COLO668 (cell line): Measurements from ENCODE around the gene TBL2.
"Not testable (repeated sequence)": the region's sequence is repeated elsewhere in the genome, so short reads cannot be mapped to it uniquely, and the experiment has no call there.

Experiments used
- DNase-seq: peaks from one replicate; lab custom pipeline; 2025; ENCODE audit not compliant: unreplicated experiment; lab: John Stamatoyannopoulos, UW

Gene TBL2

GRCh38 chr7:73578342-73579128 lies at the start of gene TBL2:
TSS of gene TBL2 (minus strand) at chr7:73578579. CDS start at chr7:73578549, 30 bp downstream.
- DNase-seq: peak; percentile 99

- no peak for DNase-seq
Measured at GRCh38 chr7:73626814-73627213, 48.4 kb upstream of the TBL2 start.

- DNase-seq: no peak
Measured at GRCh38 chr7:73625276-73625675, 46.9 kb upstream of the TBL2 start.

GRCh38 chr7:73624669-73625001 lies 46.3 kb upstream of the TBL2 start:
- no peak for DNase-seq

GRCh38 chr7:73623798-73624668 lies 45.7 kb upstream of the TBL2 start, which contains the start of gene MLXIPL:
TSS of gene MLXIPL (minus strand) at chr7:73624522. CDS start at chr7:73624492, 30 bp downstream.
- peak; percentile 88 for DNase-seq

- DNase-seq: peak; percentile 20
Measured at GRCh38 chr7:73622909-73623797, 44.8 kb upstream of the TBL2 start.

GRCh38 chr7:73622527-73622908 lies 44.1 kb upstream of the TBL2 start:
- no peak for DNase-seq

- no peak for DNase-seq
Measured at GRCh38 chr7:73621168-73622063, 43.0 kb upstream of the TBL2 start.

GRCh38 chr7:73619394-73619793 lies 41.0 kb upstream of the TBL2 start:
- not testable (repeated sequence) for DNase-seq

GRCh38 chr7:73618538-73618937 lies 40.2 kb upstream of the TBL2 start:
- DNase-seq: peak; percentile 12

GRCh38 chr7:73617520-73617919 lies 39.1 kb upstream of the TBL2 start:
- not testable (repeated sequence) for DNase-seq

GRCh38 chr7:73615886-73616285 lies 37.5 kb upstream of the TBL2 start:
- DNase-seq: peak; percentile 5

- DNase-seq: not testable (repeated sequence)
Measured at GRCh38 chr7:73614937-73615336, 36.6 kb upstream of the TBL2 start.

- no peak for DNase-seq
Measured at GRCh38 chr7:73613954-73614735, 35.8 kb upstream of the TBL2 start.

GRCh38 chr7:73612598-73613269 lies 34.4 kb upstream of the TBL2 start:
- DNase-seq: peak; percentile 25

- DNase-seq: no peak
Measured at GRCh38 chr7:73611017-73611555, 32.7 kb upstream of the TBL2 start.

GRCh38 chr7:73610105-73610504 lies 31.7 kb upstream of the TBL2 start:
- DNase-seq: no peak

- DNase-seq: not testable (repeated sequence)
Measured at GRCh38 chr7:73607692-73607983, 29.3 kb upstream of the TBL2 start.
